ENCODE measurements around the gene RGS6. TPM values are rescaled to one million over a fixed set of nuclear protein-coding genes. Genes with fewer than 3 reads are reported as not detected.

RGS6 gene
- total RNA-seq, 1 donor from 2014 or later = 1.1 TPM

DNA sequence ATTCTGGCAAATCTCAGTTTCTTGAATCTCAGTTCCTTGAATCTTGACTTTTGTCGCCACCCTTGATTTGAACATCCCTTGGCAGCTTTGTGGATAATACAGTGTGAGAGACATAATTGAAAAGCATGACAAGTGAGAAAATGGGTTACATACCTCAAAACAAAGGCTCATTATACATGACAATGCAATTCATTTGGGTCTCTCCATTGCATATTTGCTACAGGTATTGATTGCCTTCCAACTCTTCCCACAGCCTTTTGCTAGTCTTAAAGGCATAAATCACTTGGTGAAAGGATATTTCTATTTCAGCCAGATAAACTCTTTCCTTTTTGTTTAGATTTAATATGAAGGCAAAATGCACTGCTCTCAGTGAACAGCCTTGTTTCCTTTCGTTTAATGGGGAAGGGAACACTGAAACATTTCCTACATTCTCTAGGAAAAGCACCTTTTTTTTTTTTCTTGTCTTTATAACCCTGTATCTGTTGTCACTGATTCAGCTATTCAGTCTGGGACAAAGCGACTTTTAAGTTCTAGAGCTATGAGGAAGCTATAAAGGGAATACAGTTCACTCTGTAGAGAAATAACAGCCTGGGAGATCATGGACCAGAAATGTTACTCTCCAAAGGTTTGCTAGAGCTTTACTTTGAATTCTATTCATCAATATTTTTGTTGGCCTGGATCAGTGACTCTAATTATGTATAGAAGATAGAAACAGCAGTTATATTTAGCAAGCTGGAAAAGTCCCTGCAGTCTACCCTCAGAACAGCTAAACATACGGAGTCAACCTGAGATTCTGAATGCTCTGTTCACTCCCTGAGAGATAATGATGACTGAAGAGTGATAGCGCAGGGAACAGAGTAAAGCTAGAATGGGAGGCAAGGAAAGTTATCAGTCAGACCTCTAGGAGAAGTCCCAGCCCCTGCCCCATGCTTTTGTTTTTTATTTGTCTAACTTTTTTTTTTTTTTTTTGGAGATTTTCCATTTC, 311.4 kb downstream of the RGS6 start:
- DNase-seq (ENCODE audit: low spot score) = no peak

DNA sequence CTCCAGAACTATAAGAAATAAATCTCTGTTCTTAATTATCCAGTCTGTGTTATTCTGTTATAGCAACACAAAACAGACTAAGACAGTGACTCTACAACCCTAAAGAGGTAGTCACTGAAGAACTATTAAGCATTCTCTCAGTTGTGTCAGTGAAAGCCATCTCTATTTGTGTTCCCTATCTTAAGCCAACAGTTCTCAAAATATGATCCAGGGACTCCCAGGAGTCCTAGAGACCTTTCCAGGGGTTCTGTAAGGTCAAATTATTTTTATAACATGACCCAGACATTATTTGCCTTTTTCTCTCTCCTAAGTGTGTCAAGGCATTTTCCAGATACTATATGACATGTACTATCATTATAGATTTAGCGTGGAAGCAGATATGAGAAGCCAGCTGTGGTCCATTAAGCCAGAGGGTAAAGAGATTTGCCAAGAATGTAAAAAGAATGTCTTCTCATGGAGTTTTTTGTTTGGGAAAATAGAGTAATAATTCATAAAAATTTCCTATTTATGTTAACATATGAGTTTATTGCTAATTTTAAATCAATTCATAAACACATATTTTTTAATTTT, 315.8 kb downstream of the RGS6 start:
- no peak for DNase-seq (ENCODE audit: low spot score)

DNA sequence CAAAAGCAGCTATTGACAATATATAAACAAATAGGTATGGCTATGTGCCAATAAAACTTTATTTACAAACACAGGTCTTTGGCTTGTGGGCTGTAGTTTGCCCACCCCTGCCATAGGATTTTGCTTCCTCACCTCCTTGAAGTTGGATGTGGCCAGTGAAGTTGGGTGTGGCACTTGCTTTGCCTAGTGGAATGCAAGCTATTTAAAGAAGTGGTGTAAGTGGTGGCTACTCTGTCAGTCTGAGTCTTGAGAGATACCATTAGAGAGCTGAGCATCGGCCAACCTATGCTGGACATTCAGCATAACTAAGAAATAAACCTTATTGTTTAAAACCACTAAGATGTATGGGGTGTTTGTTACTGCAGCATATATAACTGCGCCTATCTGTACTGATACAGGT, 321.3 kb downstream of the RGS6 start:
- no peak for DNase-seq (ENCODE audit: low spot score)

DNA sequence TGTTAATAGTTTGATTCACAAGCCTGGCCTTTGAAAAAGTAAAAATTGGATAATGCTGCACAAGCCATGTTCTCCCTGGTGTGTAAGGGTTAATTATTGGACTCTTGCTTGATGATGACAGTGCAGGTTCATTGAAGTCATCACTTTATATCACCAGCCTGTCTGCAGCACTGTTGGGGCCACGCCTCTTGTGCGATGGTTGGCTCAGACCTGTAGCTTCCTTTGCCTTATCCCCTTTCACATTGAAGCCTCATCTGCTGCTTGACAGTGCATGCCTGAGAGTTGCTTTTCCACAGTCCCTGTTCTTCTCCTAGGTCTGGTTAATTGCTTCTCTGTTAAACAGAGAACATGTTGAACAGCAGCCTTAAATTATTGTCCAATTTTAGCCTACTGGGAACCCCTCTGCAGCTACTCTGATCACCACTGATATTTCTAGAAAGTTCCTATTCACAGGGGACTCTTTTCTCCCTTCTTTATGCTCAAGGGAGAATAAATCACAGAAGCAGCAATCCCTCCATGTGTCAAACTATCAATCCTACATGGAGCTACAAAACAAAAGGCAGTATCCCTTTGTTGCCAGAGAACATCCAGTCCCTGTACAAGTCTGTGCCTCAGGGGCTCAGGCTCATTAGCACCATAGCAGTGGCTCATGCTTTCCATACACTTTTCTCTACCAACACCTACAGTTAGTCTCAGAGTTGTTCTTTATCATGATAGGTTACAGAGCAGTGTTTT, 322.1 kb downstream of the RGS6 start:
- no peak for DNase-seq (ENCODE audit: low spot score)

DNA sequence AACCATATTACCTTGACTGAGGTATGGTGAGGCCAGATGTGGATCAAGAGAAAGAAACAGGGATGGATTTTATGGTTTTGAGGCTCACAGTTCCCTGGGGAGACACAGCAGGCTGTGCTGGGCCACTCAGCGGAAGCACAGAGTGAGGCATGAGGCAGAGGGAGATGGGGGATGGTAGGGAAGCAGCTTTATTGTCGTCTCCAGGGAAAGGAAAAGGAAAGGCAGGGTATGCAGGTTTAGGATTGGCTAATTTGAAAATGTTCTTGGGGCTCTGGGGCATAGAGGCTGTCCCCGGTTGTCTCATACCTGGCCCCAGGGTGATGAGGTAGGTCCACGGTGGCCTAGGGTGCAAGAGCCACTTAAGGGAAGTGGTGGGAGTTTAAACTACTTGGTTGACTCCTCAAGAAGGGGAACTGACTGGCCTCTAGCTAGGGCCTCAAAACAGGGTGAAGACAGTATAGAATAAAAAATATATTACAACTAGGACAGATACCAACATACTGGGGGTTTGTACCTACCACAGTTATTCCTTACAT, 322.8 kb downstream of the RGS6 start:
- no peak for DNase-seq (ENCODE audit: low spot score)

DNA sequence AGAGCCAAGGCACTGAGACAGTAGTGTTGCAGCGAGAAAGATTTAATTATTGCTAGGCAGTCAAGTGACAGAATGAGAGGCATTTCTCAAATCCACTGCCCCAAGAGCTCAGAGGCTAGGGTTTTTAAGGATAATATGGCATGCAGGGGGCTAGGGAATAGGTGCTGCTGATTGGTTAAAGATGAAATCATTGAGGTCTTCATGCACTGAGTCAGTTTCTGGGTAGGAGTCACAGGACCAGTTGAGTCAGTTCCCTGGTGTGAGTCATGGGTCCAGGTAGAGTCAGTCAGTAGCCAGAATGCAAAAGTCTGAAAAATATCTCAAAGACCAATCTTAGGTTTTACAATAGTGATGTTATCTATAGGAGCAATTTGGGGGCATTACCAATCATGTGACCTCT, 323.8 kb downstream of the RGS6 start:
- no peak for DNase-seq (ENCODE audit: low spot score)

DNA sequence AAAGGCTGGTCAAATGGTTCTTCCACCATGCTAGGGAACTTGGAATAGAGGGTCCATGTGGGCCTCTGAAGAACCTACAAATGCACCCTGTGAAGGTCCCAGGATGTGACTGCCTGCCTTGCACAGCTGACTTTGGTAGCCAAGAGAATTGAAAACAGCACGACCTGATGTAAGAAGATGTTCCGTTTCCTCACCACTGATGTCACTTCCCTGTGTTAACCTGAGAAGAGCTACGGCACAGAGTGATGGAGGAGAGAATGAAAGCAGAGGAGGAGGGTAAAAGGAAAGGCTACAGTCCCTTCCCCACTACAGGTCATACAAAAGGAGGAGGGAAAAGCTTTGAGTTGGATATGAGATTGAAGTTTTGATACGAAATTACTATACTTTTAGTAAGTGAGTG, 328.8 kb downstream of the RGS6 start:
- no peak for DNase-seq (ENCODE audit: low spot score)

DNA sequence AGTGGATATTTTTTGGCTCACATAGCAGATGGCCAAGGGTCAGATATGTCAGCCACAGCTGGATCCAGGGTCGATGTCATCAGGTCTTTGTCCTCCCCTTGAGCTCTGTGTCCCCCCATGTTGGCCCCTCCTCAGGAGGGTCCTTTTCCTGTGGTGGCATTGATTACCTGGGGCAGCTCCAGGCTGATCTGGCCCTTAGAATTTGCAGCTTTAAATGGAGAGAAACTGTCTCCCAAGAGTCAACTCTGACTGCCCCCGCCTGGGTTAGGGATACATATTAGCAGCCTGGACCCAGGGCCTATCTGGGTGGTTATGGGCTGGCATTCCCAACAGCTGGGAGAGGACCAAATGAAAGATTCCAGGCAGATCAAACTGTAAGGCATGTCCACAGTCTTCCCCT, 330.5 kb downstream of the RGS6 start:
- DNase-seq (ENCODE audit: low spot score) = no peak

DNA sequence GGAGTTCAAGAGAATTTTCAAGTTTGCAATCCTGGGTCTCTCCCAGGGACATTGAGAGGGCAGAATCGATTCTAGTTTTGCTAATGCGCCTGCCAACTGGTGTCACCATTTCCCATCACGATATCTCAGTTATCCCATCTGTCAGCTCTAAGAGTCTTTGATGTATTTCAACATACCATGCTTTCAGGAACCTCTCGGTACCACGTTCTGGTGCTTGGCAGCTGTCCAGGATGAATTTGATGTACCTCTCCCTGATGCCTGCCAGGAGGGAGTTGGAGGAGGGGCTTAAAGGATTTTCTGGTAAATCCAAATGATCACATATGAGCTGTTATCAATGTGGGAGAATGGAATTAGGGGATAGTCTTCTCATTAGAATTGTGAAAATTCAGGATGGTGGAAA, 332.5 kb downstream of the RGS6 start:
- no peak for DNase-seq (ENCODE audit: low spot score)

DNA sequence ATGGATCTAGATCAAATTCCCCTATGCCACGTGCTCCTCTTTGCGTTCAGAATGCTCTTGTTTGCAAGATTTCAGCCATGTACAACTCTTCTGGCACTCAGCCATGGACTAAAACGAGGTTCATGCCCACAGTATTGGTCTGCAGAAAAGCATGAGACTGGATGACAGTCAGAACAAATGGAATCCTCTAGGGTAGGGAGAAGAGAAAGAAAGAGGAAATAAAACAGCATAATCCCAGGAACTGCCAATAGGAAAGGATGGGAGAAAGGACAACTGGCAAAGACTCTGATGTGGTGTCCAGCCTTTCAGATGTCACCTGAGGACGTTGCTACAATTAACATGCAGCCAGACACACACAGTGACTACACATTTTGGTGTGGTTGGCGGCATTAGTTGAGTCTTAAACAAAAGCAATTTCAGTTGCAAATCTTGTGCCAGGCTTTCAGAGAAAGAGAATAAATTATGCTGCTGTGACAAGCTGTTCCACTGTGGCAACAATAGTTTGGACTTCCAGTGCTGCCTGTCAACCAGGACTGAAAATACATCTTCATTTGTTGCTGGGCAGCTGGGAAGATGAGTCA, 338.0 kb downstream of the RGS6 start:
- DNase-seq (ENCODE audit: low spot score) = no peak

DNA sequence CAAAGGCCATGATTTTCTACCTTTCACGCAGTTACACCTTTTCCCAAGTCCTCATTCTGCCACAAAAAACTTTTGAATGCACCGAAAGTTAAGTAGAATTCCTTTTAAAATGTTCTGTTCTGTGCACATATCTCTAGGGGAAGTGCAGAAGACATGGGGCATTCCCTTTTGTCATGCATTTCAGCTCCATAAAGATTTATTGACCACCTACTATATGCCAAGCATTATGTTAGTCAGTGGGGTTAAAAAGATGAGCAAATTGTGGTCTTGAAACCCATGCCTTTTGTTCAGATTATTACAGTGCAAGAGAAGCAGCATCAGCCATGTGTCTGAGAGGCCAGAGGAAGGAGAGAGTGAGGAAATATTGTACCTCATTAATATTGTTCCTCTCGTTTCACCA, 338.5 kb downstream of the RGS6 start:
- DNase-seq (ENCODE audit: low spot score) = no peak

DNA sequence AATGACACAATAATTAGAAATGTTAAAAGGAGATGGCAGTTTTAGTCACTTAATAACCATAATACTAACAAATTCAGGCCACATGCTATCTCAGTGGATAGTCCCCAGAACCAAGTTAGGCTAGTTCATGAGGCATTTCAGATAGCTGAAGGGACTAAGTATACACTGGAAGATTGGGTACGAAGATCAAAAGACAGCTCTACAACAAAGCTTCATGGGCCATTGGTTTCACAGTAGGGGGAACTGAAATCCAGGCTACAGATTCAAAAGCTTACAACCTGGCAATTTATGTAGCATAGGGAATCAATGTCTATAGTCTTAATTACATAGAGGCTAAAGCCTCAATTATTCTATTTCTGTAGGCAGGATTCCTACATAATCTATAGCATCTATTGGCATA, 343.0 kb downstream of the RGS6 start:
- no peak for DNase-seq (ENCODE audit: low spot score)

DNA sequence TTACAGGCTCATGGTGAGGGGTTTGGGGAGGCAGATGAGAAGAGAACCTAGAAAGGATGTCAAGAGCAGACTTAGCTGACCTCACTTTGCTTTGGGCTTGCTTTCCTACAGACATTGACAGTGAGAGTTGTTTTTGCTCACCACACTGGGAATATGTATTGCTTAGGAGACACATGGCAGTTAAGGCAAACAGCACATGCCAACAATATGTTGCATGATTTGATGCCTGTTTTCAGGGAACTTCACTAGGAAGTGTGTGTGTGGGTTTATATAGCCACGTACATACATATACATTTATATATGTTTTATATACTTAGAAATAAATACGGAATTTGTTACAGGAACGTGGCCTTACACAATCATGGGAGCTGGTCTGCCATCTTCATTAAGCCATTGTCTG, 346.1 kb downstream of the RGS6 start:
- DNase-seq (ENCODE audit: low spot score) = no peak

DNA sequence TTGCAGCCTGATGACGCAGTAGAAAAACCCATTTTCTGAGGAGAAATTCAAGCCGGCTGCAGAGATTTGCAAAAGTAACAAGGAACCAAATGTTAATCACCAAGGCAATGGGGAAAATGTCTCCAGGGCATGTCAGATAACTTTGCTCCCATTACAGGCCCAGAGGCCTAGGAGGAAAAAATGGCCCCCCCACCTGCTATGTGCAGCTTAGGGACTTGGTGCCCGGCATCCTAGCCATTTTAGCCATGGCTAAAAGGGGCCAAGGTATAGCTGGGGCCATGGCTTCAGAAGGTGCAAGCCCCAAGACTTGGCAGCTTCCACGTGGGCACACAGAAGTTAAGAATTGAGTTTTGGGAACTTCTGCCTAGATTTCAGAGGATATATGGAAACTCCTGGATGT, 351.9 kb downstream of the RGS6 start:
- no peak for DNase-seq (ENCODE audit: low spot score)

DNA sequence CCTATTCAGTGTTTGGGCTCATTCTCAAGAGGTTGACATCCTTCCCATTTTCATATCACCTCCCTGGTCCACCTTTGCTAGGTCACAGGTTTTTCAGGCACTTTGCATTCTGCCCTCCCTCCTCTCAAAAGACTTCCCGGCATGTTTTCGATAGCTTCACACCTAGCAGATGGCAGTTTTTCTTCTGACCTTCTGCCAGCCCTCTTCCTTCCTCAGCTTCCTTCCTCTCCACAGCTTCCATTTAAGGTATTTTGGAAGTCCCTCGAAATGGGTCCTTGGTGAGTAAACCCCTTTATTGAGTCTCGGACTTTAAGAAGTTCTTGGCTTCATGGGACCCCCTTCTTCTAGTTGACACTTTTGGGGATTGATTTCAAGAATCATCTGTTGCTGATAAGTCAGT, 358.0 kb downstream of the RGS6 start:
- no peak for DNase-seq (ENCODE audit: low spot score)

DNA sequence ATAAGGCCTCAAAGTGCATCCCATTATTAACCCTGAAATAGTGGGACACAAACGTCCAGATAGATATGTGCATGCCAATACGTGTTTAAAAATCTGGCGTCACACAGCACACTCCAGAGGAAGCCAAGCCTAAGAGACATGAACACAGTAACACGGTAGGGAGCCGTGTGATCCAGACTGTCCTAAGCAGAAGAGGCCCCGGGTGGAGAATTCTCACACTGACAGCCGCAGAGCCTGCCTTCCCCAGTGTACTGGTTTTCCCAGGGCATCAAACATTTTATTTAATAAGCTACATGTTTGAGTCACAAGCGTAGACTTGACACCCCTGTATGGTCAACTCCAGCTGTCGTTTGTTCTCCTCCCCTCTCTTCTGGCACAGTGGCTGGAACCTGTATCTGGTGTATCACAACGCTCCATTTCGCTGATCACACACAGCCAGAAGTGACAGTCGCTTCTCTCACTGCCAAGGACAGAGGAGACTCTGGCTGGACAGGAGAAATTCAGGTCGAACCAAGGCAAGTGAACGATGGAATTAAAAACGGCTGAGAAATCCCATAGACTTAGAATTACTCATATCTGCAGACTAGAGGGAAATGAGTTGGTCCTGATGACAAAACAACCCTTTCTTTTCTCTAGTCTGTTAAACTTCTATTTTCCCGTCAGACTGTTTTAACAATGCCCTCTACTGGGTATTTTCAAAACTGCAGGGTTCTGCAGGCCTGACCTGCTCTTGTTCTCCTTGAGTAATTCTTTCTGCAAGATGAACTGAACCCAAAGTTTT, 359.9 kb downstream of the RGS6 start:
- DNase-seq (ENCODE audit: low spot score) = no peak

DNA sequence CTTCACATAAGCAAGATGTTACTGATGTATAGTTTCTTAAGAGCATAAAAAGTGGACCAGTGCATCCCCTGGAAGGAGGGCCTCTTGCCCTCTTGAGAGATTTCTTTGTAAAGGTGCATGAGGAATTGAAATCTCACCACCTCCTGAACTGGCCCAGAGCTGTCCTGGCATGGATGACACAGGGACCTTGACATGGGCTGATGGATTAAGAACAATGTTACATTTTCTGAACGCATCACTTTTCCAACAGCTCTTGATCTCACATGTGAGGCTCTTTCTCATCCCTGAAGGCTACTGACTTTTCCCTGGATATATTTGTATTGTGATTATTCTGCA, 360.4 kb downstream of the RGS6 start:
- DNase-seq (ENCODE audit: low spot score) = no peak

DNA sequence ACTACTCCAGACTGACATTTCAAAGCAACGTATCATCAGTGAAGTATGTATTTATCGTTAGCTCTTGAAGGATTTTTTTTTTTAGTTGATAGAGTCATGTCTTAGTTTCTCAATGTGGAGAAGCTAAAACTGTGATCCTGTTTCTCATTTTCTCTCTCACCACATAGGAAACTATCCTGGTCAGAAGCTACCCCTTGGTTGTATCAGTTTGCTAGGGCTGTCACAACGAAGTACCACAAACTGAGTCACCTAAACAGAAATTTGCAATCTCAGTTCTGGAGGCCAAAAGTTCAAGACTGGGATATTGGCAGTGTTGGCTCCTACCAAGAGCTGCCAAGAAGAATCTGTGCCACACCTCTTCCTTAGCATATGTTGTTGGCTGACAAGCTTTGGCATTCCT, 369.1 kb downstream of the RGS6 start:
- no peak for DNase-seq (ENCODE audit: low spot score)

DNA sequence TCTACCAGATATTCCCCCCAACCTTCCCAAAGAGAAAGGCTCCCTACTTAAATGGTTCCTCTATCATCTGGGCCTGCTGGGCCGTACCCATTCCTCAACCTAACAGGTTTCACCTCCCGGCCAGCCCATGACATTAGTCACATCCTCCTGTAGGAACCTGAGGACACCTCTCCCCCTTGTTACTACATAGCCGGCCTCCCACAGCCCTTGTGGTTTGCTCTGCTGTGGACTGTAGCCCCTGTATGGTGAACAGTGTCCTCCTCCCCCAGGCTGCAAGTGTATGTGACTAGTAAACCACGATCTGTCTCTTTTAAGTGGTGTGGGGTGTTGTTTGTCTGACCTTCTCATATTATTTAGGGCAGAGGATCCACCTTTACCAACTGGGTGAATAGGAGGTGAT, 371.7 kb downstream of the RGS6 start:
- no peak for DNase-seq (ENCODE audit: low spot score)

DNA sequence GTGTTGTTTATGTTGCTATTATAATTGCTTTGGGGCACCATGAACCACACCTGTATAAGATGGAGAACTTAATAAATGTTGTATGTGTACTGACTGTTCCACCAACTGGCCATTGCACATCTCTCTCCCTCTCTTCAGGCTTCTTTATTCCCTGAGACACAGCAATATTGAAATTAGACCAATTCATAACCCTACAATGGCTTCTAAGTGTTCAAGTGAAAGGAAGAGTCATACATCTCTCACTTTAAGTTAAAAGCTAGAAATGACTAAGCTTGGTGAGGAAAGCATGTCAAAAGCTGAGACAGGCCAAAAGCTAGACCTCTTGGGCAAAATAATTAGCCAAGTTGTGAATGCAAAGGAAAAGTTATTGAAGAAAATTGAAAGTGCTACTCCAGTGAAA, 373.3 kb downstream of the RGS6 start:
- DNase-seq (ENCODE audit: low spot score) = no peak

DNA sequence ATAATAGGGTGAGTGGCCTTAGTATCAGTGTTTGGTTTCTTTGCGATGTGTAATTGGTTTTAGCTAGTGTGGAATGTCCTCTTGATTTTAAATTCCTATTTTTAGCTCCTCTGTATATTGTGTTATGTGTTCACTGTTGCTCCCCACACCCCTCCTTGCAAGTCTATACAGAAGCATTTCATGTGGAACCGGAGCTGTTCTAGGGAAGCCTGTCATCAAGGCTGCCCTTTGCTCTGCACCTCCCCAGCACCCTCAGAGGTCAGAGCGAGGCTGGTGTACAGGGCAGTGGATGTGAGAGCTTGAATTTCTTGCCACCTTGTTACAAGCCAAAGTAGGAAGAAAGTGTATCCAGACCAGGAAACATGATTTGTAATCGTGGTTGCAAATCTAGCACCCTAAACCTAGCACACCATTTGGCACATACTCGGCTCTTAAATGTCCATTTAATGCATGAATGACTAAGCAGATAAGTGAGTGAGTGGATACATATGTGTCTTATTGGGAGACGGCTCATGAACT, 376.8 kb downstream of the RGS6 start:
- DNase-seq (ENCODE audit: low spot score) = no peak

Data from ureter (tissue), 1 donor.